HTERT RPE-1 (cell line): Measurements from ENCODE around the gene DNAJB14.

Experiments used
- in situ Hi-C: fragments of 300-500 bp; cut with MboI; formaldehyde crosslinking; loops from 4 replicates; pipeline ENCODE4 v1.14.3; 2020; ENCODE audit warnings: low sequenced_read_pairs

DNAJB14 gene

GRCh38 chr4:99872570-99872969 is 73.8 kb downstream of the DNAJB14 start:
- in situ Hi-C loops, result no loop called here

- in situ Hi-C loops, result no loop called here
These were observed 78.3 kb downstream of the DNAJB14 start for GRCh38 chr4:99868126-99868596.

GRCh38 chr4:99863804-99864203 is 82.6 kb downstream of the DNAJB14 start:
- in situ Hi-C loops, result no loop called here

- in situ Hi-C loops, result no loop called here
These were observed 85.1 kb downstream of the DNAJB14 start for GRCh38 chr4:99861120-99861905.

GRCh38 chr4:99860521-99860920 is 85.9 kb downstream of the DNAJB14 start:
- in situ Hi-C loops, result no loop called here

- in situ Hi-C loops, result no loop called here
These were observed 86.8 kb downstream of the DNAJB14 start for GRCh38 chr4:99859618-99860017.

- in situ Hi-C loops, result no loop called here
These were observed 89.1 kb downstream of the DNAJB14 start for GRCh38 chr4:99857307-99857706.

- in situ Hi-C loops, result no loop called here
These were observed 90.3 kb downstream of the DNAJB14 start for GRCh38 chr4:99856166-99856565.

GRCh38 chr4:99855678-99856077 is 90.7 kb downstream of the DNAJB14 start:
- in situ Hi-C loops, result no loop called here

GRCh38 chr4:99853999-99854398 is 92.4 kb downstream of the DNAJB14 start:
- in situ Hi-C loops, result no loop called here

GRCh38 chr4:99853190-99853589 is 93.2 kb downstream of the DNAJB14 start:
- in situ Hi-C loops, result no loop called here

GRCh38 chr4:99852199-99852749 is 94.1 kb downstream of the DNAJB14 start:
- in situ Hi-C loops, result no loop called here

- in situ Hi-C loops, result no loop called here
These were observed 97.8 kb downstream of the DNAJB14 start for GRCh38 chr4:99848591-99849001.

- in situ Hi-C loops, result no loop called here
These were observed 98.9 kb downstream of the DNAJB14 start for GRCh38 chr4:99847362-99847976.

GRCh38 chr4:99846891-99847290 is 99.5 kb downstream of the DNAJB14 start:
- in situ Hi-C loops, result no loop called here
